Mesenteric fat pad (tissue), 1 donor: ENCODE measurements around the gene MDM1. TPM values are rescaled to one million over a fixed set of nuclear protein-coding genes. Genes with fewer than 3 reads are reported as not detected.

Source experiments
- DNase-seq: peaks from one replicate; pipeline ENCODE4 v3.0.0-alpha.2; 2020; ENCODE audit warnings: low spot score
- total RNA-seq: library from RNA; stranded (reverse); fragmentation: NEBNext Ultra II Directional; extraction: Animal tissue kit (Norgen Biotek cat#: 25700); gene quantifications from one replicate; pipeline ENCODE4 v1.2.1, GENCODE V29; 2021
- donor health status: DM: yes; HTN: yes; CAD: no.

Gene MDM1
- total RNA-seq, 1 donor from 2014 or later: 14.9 TPM

- DNase-seq: no peak
Measured at GRCh38 chr12:68279227-68280054, 52.7 kb downstream of the MDM1 start.

GRCh38 chr12:68276402-68276930 is 55.7 kb downstream of the MDM1 start:
- no peak for DNase-seq

- DNase-seq: no peak
Measured at GRCh38 chr12:68272732-68273131, 59.4 kb downstream of the MDM1 start.

GRCh38 chr12:68271346-68271745 is 60.8 kb downstream of the MDM1 start:
- DNase-seq: no peak

- no peak for DNase-seq
Measured at GRCh38 chr12:68270358-68270757, 61.8 kb downstream of the MDM1 start.

- DNase-seq: no peak
Measured at GRCh38 chr12:68269779-68270178, 62.4 kb downstream of the MDM1 start.

- DNase-seq: no peak
Measured at GRCh38 chr12:68268967-68269366, 63.2 kb downstream of the MDM1 start.

GRCh38 chr12:68267892-68268396 is 64.2 kb downstream of the MDM1 start:
- no peak for DNase-seq

- no peak for DNase-seq
Measured at GRCh38 chr12:68264857-68265256, 67.3 kb downstream of the MDM1 start.

GRCh38 chr12:68264158-68264855 is 67.9 kb downstream of the MDM1 start:
- DNase-seq: no peak

- DNase-seq: no peak
Measured at GRCh38 chr12:68263366-68263765, 68.8 kb downstream of the MDM1 start.

GRCh38 chr12:68261896-68262295 is 70.3 kb downstream of the MDM1 start:
- no peak for DNase-seq

- no peak for DNase-seq
Measured at GRCh38 chr12:68260153-68260552, 72.0 kb downstream of the MDM1 start.

- DNase-seq: no peak
Measured at GRCh38 chr12:68259318-68259940, 72.7 kb downstream of the MDM1 start.

- DNase-seq: no peak
Measured at GRCh38 chr12:68253504-68253903, 78.7 kb downstream of the MDM1 start, which contains the start of gene IL22. TSS of gene IL22 (minus strand) at chr12:68253604. CDS start at chr12:68253448, 156 bp downstream.

GRCh38 chr12:68252077-68252476 is 80.1 kb downstream of the MDM1 start:
- DNase-seq: no peak

GRCh38 chr12:68250454-68250853 is 81.7 kb downstream of the MDM1 start:
- no peak for DNase-seq

- DNase-seq: no peak
Measured at GRCh38 chr12:68247785-68248184, 84.4 kb downstream of the MDM1 start.

- DNase-seq: no peak
Measured at GRCh38 chr12:68246350-68246749, 85.8 kb downstream of the MDM1 start.

- no peak for DNase-seq
Measured at GRCh38 chr12:68245180-68246021, 86.8 kb downstream of the MDM1 start.
